ENCODE data around the gene TMEM120A.

TMEM120A gene

DNA sequence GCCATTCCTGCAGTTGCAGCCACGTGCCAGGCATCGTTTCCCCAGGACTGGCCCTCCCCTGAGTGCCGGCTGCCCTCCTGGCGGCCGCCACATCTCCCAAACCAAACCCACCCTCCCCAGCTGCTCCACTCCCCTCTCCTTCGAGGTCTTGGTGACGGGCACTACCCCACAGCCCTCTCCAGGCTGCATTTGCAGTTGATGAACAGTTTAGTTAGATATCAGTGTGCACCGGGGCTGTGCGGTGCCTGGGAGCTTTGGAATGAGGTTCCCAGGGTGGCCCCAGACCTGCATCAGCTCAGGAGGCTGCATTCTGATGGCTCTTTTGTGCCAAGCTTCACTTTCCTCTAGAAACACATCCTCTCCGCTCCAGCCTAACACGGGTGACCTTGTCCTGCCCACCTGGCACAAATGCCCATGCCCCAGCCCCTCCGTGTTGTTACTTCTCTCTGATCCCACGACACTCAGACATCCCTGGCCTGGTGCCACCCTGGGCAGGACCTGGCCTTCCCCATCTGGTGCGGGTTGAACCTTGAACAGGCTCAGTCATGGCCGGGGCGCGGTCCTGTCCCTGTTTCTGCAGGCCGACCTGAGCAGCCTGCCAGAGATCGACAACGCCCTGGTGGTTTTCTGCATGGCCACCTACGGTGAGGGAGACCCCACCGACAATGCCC lies 14.5 kb downstream of the TMEM120A start:
- no peak for DNase-seq

- DNase-seq = no peak
These were observed 16.7 kb downstream of the TMEM120A start for GRCh38 chr7:75977743-75978142.

DNA sequence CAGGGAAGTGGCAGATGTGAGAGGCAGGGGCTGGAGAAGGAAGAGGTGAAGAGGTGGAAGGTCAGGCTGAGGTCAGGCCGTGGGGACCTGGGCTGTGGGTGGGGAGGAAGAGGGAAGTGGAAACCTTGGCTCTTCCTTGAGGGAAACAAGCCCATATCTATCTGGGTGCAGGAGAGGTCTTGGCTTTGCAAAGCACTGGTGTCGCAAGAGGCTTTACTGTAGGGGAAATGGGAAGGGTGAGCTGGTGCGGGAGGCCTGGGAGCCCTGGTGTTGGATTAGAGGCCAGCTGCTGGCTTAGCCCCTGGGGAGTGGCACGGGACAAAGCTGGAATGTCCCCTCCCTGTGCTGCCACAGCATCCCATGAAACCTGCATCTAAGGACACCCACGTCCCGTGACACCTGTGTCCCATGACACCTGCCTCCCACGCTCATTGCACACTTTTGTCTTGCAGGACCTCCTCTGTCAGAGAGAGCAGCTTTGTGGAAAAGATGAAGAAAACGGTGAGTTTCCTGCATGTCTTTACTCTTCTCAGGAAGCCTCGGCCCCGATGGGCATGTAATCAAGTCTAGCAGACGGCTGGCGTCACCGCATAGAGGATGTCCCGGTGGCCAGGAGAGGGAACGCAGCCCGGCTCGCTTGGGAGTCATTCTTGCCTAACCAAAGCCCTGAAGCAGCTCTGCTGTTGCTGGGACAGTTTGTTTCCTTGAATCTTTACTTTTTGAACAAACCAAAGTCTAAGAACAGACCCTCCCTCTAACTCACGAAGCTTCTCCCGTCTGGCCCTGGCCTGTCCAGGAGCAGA lies 22.2 kb downstream of the TMEM120A start:
- DNase-seq = no peak

DNA sequence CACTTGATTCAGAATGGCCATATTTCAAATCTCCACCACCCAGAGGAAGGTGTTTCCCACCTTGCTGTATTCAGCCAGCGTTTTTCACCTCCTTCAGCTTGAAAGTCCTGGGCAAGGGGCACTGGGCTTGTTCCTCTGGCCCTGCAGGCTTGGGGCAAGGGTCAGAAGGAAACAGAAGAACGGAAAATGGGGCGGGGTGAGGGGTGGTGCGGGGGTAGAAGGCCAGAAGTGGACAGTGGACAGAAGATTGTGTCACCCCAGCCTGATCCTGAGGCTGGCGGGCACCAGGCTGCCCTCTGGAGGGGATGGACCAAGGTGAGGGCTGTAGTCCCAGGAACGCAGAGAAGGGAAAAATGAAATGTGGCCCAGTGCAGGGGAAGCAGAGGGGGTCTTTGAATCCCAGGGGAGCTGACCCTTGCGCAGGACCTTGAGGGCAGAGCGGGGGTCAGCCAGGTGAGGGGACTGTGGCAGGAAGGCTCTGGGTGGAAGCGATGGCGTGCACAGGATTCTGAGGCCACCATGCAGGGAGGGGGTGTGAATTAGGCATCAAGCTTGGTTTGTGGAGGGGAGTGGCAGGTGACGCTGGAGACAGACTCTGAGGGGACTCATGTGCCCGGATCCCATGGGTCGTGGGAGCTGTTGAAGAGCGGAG lies 23.0 kb downstream of the TMEM120A start:
- DNase-seq = no peak

DNA sequence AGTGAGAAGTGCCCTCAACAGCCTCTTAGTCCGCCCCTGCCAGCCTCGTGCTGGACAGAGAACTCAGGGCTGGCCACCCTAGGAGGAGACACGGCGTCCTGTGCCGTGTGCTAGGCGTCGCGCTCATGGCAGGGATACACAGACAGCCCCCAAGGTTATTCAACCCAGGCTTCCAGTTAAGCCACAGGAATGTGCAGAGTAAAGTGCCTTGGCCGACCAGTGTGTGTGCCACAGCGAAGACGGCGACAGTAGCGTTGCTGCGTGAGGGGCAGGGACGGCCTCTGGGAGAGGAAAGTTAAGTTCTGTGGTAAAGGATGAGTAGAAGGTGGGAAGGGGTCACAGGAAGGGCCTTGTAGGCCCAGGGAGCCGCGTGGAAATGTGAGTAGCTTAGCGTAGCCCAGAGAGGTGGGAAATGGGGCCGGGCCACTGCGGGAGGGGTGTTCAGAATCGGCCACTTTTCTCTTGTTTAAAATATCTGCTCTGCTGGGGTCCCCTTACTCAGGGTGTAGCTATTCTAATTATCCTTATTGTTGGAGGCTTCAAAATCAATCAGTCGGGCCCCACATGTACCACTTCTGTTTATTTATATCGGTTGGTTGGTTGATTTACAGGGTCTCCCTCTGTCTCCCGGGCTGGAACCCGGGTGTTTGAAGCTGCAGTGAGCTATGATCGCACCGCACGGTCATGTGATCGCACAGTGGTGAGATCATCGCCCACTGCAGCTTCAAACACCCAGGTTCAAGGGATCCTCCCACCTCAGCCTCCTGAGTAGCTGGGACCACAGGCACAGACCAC lies 24.5 kb downstream of the TMEM120A start:
- DNase-seq = no peak

GRCh38 chr7:75969182-75969581 lies 25.2 kb downstream of the TMEM120A start:
- DNase-seq = no peak

GRCh38 chr7:75968561-75969001 lies 25.8 kb downstream of the TMEM120A start:
- DNase-seq = no peak

- no peak for DNase-seq
These were observed 26.4 kb downstream of the TMEM120A start for GRCh38 chr7:75968012-75968411.

DNA sequence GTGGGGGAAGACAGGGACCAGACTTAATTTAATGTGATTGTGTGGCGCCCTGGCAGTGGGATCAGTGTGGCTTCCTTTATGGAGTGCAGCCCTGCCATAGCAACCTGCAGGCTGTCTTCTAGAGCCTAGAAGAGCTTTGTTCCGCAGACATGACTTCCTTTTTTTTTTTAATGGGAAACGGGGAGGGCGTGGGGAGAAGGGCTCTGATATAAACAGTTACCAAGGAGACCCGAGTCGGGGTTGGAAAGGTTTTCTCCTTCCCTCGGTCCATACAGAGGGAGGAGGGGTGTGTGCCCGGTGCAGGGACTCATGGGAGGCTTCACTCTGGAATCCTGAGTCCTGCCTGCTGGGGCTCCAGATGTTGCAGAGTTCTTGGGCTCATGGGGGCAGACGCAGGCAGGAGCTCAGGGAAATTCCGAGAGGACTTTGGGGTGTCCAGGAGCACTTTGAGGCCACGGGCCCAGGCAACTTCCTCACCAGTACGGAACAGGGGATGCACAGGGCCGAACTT lies 26.9 kb downstream of the TMEM120A start:
- DNase-seq = no peak

DNA sequence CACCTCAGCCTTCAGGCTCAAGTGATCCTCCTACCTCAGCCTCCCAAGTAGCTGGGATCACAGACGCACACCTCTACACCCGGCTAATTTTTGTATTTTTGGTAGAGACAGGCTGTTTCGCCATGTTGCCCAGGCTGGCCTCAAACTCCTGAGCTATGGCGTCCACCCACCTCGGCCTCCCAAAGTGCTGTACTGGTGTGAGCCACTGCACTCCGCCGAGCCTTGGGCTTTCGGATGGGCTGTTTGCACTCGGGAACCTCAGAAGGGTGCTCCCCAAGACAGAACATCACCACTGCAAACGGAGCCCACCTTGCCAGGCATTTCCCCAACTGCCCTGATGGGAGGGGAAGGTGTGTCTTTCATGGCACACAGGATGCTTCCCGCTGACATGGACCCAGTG lies 27.3 kb downstream of the TMEM120A start:
- no peak for DNase-seq

DNA sequence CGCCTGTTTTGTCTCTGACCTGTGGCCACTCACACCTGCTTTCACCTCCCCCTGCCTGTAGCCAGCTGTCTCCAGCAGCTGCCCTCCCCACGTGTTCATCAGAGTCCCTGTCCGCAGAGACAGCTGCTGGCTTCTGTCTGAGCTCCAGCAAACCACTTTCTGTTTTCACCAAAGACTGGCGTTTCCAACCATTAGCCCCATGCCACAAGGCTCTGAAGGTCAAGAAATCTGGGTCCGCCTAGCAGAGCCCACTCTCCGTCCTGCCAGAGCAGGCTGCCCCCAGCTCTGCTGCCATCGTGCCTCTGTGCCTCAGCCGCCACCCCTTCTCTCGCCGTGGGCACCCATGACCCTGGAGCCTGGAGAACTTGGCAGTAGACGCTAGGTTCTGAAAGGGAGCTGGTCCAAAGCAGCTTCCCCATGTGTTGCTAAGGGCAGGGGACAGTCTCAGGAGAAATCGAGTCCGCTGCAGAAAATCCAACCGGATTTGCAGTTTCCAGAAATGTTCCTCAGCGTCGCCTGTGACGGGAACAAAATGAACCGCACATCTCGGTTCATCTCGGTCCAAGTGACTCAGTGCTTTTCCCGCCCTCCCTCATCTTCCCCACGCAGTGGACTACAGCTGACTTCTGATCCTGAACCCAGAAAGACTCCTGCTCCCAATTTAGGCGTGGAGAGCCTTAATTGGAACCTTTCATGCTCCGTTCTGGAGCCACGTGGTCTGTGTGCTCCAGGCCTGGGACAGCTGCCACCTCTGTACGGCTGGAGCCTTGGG lies 28.0 kb downstream of the TMEM120A start:
- no peak for DNase-seq

- no peak for DNase-seq
These were observed 28.8 kb downstream of the TMEM120A start for GRCh38 chr7:75965617-75966016.

DNA sequence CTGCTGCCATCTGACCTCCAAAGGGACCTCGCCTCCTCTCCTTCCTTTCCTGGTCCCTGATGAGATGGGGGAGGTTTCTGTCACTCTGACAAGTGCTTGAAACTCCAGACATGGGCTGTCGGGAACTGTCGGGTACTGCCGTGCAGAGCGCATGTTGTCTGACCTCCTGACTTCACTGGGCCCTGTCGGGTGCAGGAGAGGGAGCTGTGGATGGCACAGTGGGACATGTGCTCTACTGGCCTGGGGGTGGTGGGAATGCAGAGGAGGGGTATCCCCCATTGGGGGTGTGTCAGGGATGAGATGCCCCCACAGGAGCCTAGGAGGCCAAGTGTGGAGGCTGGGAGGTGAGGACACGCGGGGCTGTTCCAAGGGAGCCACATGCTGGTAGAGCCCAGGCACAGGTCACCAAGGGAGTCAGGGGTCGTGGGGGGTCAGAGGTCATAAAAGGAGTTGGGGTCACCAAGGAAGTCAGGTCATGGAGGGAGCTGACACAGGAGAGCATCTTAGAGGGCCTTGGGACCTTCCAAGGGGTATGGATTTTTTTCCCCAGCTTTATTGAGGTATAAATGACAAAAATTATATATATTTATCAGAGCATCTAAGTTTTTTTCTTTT lies 30.9 kb downstream of the TMEM120A start:
- no peak for DNase-seq

GRCh38 chr7:75962607-75963380 lies 31.6 kb downstream of the TMEM120A start:
- no peak for DNase-seq

GRCh38 chr7:75961218-75961617 lies 33.2 kb downstream of the TMEM120A start:
- DNase-seq = no peak

DNA sequence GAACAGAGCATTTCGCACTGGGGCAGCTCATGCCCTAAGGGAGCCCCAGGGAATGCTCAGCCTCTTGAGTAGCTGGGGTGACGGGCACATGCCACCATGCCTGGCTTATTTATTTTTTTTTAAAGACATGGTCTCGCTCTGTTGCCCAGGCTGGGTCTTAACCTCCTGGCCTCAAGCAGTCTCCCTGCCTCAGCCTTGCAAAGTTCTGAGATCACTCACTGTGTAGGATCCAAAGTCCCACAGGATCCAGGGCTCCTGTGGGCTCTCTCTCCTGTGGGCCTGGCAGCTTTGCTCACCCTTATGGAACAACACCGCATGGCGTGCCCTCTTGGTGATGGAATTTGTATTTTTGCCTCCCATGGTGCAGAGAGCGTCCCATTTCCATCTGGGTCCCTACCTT lies 34.0 kb downstream of the TMEM120A start:
- no peak for DNase-seq

- no peak for DNase-seq
These were observed 35.4 kb downstream of the TMEM120A start for GRCh38 chr7:75958802-75959543.

GRCh38 chr7:75957021-75957736 lies 37.2 kb downstream of the TMEM120A start:
- no peak for DNase-seq

DNA sequence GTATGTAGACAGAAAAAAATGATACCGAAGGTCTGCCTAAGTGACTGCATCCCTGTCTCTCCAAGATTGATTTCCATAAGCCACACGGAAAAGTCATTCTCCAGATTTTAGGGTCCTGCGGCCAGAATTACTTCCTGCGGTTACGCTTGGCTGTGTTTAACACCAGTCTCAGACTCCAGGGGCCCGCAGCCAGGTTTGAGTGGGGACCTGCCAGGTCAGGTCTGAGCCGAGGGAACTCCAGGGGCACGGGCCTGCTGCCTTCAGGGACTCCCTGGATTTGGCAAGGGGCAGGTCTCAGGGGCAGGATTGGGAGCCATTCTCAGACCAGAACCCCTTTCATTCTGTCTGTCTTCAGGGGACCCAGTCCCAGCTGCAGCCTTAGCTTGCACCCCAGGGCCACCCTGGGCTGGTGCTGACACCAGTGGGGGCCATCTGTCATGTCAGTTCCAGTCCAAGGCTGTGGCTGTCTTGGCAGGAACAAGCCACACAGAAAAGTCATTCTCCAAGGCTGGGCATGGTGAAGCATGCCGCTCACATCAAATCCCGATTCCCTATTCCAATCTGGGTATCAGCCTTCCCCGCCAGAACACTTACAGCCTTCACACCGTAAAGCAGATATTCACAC lies 39.0 kb downstream of the TMEM120A start:
- DNase-seq = no peak
